Natural killer cell (primary cell): Measurements from ENCODE around the gene SPTB. TPM values are rescaled to one million over a fixed set of nuclear protein-coding genes. Genes with fewer than 3 reads are reported as not detected.

ENCODE experiments used
- ATAC-seq, 3 donors: fragments of 150-1000 bp in 2 of 3; fragments of 200-7000 bp in 1 of 3; cut with Tn5 transposase; 1 replicate in 1 of 3; 2 replicates in 2 of 3; pipeline ENCODE4 v1.10.0; 2021; ENCODE audit warnings: mild to moderate bottlenecking in 2 of 3, moderate library complexity in 2 of 3
- DNase-seq, 2 donors: peaks; one replicate each; pipeline versions ENCODE4 v3.0.0 to v3.0.0-alpha.2; 2013 to 2021; ENCODE audit warnings: mixed read lengths in 1 of 2
- H3K27ac ChIP-seq: one replicate; pipeline ENCODE4 v1.5.1; 2013; ENCODE audit warnings: mild to moderate bottlenecking, low read length
- H3K27me3 ChIP-seq: one replicate; pipeline ENCODE4 v1.6.1; 2013; ENCODE audit warnings: low read length; ENCODE audit not compliant: control insufficient read depth, insufficient read depth
- H3K36me3 ChIP-seq: one replicate; pipeline ENCODE4 v1.6.1; 2013; ENCODE audit warnings: low read length; ENCODE audit not compliant: control insufficient read depth, insufficient read depth
- H3K4me1 ChIP-seq: one replicate; pipeline ENCODE4 v1.6.1; 2013; ENCODE audit warnings: low read length; ENCODE audit not compliant: control insufficient read depth, insufficient read depth
- H3K4me3 ChIP-seq: one replicate; pipeline ENCODE4 v1.5.1; 2013; ENCODE audit warnings: low read length
- H3K9me3 ChIP-seq: one replicate; pipeline ENCODE4 v1.6.1; 2013; ENCODE audit warnings: low read length; ENCODE audit not compliant: control insufficient read depth, insufficient read depth
- H3K27ac Mint-ChIP-seq, 2 donors: one replicate each; pipeline ENCODE4 v1.8.0; 2022; ENCODE audit warnings: mild to moderate bottlenecking in 2 of 2, mixed read lengths in 2 of 2, moderate library complexity in 1 of 2
- H3K27me3 Mint-ChIP-seq, 2 donors: one replicate each; pipeline ENCODE4 v1.8.0; 2022; ENCODE audit warnings: low read depth in 2 of 2, mixed read lengths in 2 of 2
- H3K36me3 Mint-ChIP-seq: one replicate; pipeline ENCODE4 v1.8.0; 2022; ENCODE audit warnings: mixed read lengths
- H3K4me1 Mint-ChIP-seq, 2 donors: one replicate each; pipeline ENCODE4 v1.8.0; 2022; ENCODE audit warnings: mixed read lengths in 2 of 2
- H3K4me3 Mint-ChIP-seq: one replicate; pipeline ENCODE4 v1.8.0; 2022; ENCODE audit warnings: mild to moderate bottlenecking, moderate library complexity, mixed read lengths
- H3K9me3 Mint-ChIP-seq, 2 donors: one replicate each; pipeline ENCODE4 v1.8.0; 2022; ENCODE audit warnings: mixed read lengths in 2 of 2
- CTCF ChIP-seq: fragments of 200-600 bp; IDR thresholded peaks from one replicate; pipeline ENCODE4 v1.8.0; 2022; ENCODE audit warnings: antibody characterized with exemption
- WGBS: methylation state at CpG from one replicate; pipeline ENCODE4 v1.1.7; 2013; ENCODE audit warnings: missing lambda C conversion rate; ENCODE audit not compliant: insufficient coverage; 5-methylcytosine and 5-hydroxymethylcytosine counted together
- intact Hi-C: fragments of 100-400 bp; cut with micrococcal nuclease; formaldehyde crosslinking; loops from one replicate; pipeline ENCODE4 v1.14.2; 2022
- total RNA-seq, 4 donors: library from RNA; stranded (reverse); fragments of 120-200 nt in 1 of 4; gene quantifications; one replicate each; pipeline versions ENCODE4 v1.2.3 to v1.2.4, GENCODE V29; 2013 to 2022

SPTB gene
- total RNA-seq, 3 donors from 2014 or later (not counting 1 experiment from before 2014, with no cell fraction given), result 0.07 to 0.59 (median 0.13) TPM

GRCh38 chr14:64725261-64725815 is 154.4 kb downstream of the SPTB start:
- H3K27me3 ChIP-seq, result no peaks in the 10 kb centered on the region
- Mint-ChIP-seq H3K27me3 (no peaks in the 10 kb centered on the region), H3K4me1 (peaks cover 95 to 97% of the 10 kb centered on the region in 2 donors), H3K27ac (peak overlapping the region; percentile 76 to 86), H3K36me3 (no peaks in the 10 kb centered on the region), H3K4me3 (peak overlapping the region; percentile 92), H3K9me3 (no peaks in the 10 kb centered on the region)
- ATAC-seq, result no peak
- intact Hi-C loops, result no loop called here
- H3K36me3 ChIP-seq, result peaks cover 29% of the 10 kb centered on the region
- 71% methylated on average over 3 of the region's 3 CpGs for WGBS
- H3K4me1 ChIP-seq, result peaks cover 100% of the 10 kb centered on the region
- peak overlapping the region; percentile 81 for H3K27ac ChIP-seq
- no peaks in the 10 kb centered on the region for H3K9me3 ChIP-seq
- no peak for TF ChIP-seq CTCF
- DNase-seq, result no peak
- H3K4me3 ChIP-seq, result no peak overlapping the region

GRCh38 chr14:64724578-64724930 is 155.2 kb downstream of the SPTB start:
- H3K27me3 Mint-ChIP-seq, result no peaks in the 10 kb centered on the region
- TF ChIP-seq CTCF, result no peak
- Histone ChIP-seq H3K27me3 (no peaks in the 10 kb centered on the region), H3K9me3 (no peaks in the 10 kb centered on the region), H3K27ac (peak overlapping the region; percentile 81), H3K36me3 (peaks cover 22% of the 10 kb centered on the region), H3K4me3 (peak overlapping the region; percentile 34), H3K4me1 (peaks cover 100% of the 10 kb centered on the region)
- WGBS, result 74% methylated on average over 1 of the region's 1 CpG
- no peak for DNase-seq
- no peak for ATAC-seq
- peak overlapping the region; percentile 92 for H3K4me3 Mint-ChIP-seq
- peak overlapping the region; percentile 76 to 86 for H3K27ac Mint-ChIP-seq
- intact Hi-C loops, result loop anchor here (1.0 to 5.0 kb wide), 3 partner anchors 10 to 52 kb away; no protein-coding TSS in a partner anchor
- H3K9me3 Mint-ChIP-seq, result no peaks in the 10 kb centered on the region
- H3K36me3 Mint-ChIP-seq, result no peaks in the 10 kb centered on the region
- H3K4me1 Mint-ChIP-seq, result peaks cover 95 to 97% of the 10 kb centered on the region in 2 donors

- ATAC-seq, result peak; percentile 67 to 76 (median 73)
- peak overlapping the region; percentile 76 to 86 for H3K27ac Mint-ChIP-seq
- peak; percentile 48 to 73 for DNase-seq
Measured at GRCh38 chr14:64723691-64724577, 155.8 kb downstream of the SPTB start.

More at GRCh38 chr14:64723691-64724577, 155.8 kb downstream of the SPTB start:
- TF ChIP-seq CTCF, result no peak
- Mint-ChIP-seq H3K27me3 (no peaks in the 10 kb centered on the region), H3K4me1 (peaks cover 93 to 95% of the 10 kb centered on the region in 2 donors), H3K36me3 (no peaks in the 10 kb centered on the region), H3K9me3 (no peaks in the 10 kb centered on the region), H3K4me3 (peak overlapping the region; percentile 92)
- 40% methylated on average over 14 of the region's 15 CpGs for WGBS
- intact Hi-C loops, result loop anchor here (1.0 to 5.0 kb wide), 4 partner anchors 10 to 52 kb away; no protein-coding TSS in a partner anchor
- H3K4me1 ChIP-seq, result peaks cover 99% of the 10 kb centered on the region
- peak overlapping the region; percentile 81 for H3K27ac ChIP-seq
- H3K36me3 ChIP-seq, result peaks cover 16% of the 10 kb centered on the region
- H3K27me3 ChIP-seq, result no peaks in the 10 kb centered on the region
- H3K9me3 ChIP-seq, result no peaks in the 10 kb centered on the region
- H3K4me3 ChIP-seq, result peak overlapping the region; percentile 34
